Hepatocyte (in vitro differentiated cells): ENCODE results near the gene SPDEF.

ENCODE experiments used
- CTCF ChIP-seq: fragments of 200-600 bp; sonication (generic); IDR thresholded peaks from 2 replicates; pipeline ENCODE4 v1.5.1; 2016; ENCODE audit warnings: antibody characterized with exemption, mild to moderate bottlenecking; ENCODE audit not compliant: poor library complexity
- EZH2phosphoT487 ChIP-seq: fragments of 200-600 bp; sonication (generic); IDR thresholded peaks from one replicate; pipeline ENCODE4 v1.6.1; 2018; ENCODE audit warnings: antibody characterized with exemption, mild to moderate bottlenecking, low read depth, moderate library complexity; ENCODE audit not compliant: unreplicated experiment, severe bottlenecking

- TF ChIP-seq CTCF (no peak), EZH2phosphoT487 (no peak)
Measured at GRCh38 chr6:34551720-34552119, 4.4 kb downstream of the SPDEF start.
